ENCODE measurements around the gene AATF.

Gene AATF

GRCh38 chr17:36944553-36944952, 4.2 kb upstream of the AATF start:
- no peak for TF ChIP-seq GABPA (IDR thresholded peaks at IDR 0.05; ENCODE audit: low read depth)
- no peak for TF ChIP-seq REST (IDR thresholded peaks at IDR 0.05; ENCODE audit: insufficient replicate concordance, low read depth)
- TF ChIP-seq SPI1 (IDR thresholded peaks at IDR 0.05; ENCODE audit: borderline replicate concordance, low read depth): no peak
- no peak for TF ChIP-seq POLR2AphosphoS5 (IDR thresholded peaks at IDR 0.05; ENCODE audit: low read depth)
- TF ChIP-seq CTCF (IDR thresholded peaks at IDR 0.05; ENCODE audit: insufficient read depth, low read length): no peak
- no peak overlapping the region for H3K27ac ChIP-seq (replicated peaks)
- H3K27me3 ChIP-seq (ENCODE audit: insufficient read depth, poor library complexity, severe bottlenecking): peaks cover 72% of the 10 kb centered on the region
- H3K4me3 ChIP-seq (replicated peaks; ENCODE audit: insufficient read depth, low read length): no peak overlapping the region
- DNase-seq (ENCODE audit: low read depth in 1 of 2, low spot score in 1 of 2): no peak

- no peak for TF ChIP-seq CTCF (IDR thresholded peaks at IDR 0.05; ENCODE audit: insufficient read depth, low read length)
- TF ChIP-seq REST (IDR thresholded peaks at IDR 0.05; ENCODE audit: insufficient replicate concordance, low read depth): no peak
- TF ChIP-seq SPI1 (IDR thresholded peaks at IDR 0.05; ENCODE audit: borderline replicate concordance, low read depth): no peak
- no peak for TF ChIP-seq GABPA (IDR thresholded peaks at IDR 0.05; ENCODE audit: low read depth)
- no peak for TF ChIP-seq POLR2AphosphoS5 (IDR thresholded peaks at IDR 0.05; ENCODE audit: low read depth)
- Histone ChIP-seq H3K27me3 (ENCODE audit: insufficient read depth, poor library complexity, severe bottlenecking) (peaks cover 68% of the 10 kb centered on the region), H3K4me3 (replicated peaks; ENCODE audit: insufficient read depth, low read length) (no peak overlapping the region), H3K27ac (replicated peaks) (no peak overlapping the region)
- no peak for DNase-seq (ENCODE audit: low read depth in 1 of 2, low spot score in 1 of 2)
Measured at GRCh38 chr17:36945140-36945539, 3.6 kb upstream of the AATF start.

GRCh38 chr17:36945959-36946725, 2.6 kb upstream of the AATF start:
- no peak for DNase-seq (ENCODE audit: low read depth in 1 of 2, low spot score in 1 of 2)
- Histone ChIP-seq H3K4me3 (replicated peaks; ENCODE audit: insufficient read depth, low read length) (no peak overlapping the region), H3K27me3 (ENCODE audit: insufficient read depth, poor library complexity, severe bottlenecking) (peaks cover 58% of the 10 kb centered on the region), H3K27ac (replicated peaks) (no peak overlapping the region)
- no peak for TF ChIP-seq SPI1 (IDR thresholded peaks at IDR 0.05; ENCODE audit: borderline replicate concordance, low read depth)
- TF ChIP-seq POLR2AphosphoS5 (IDR thresholded peaks at IDR 0.05; ENCODE audit: low read depth): no peak
- no peak for TF ChIP-seq GABPA (IDR thresholded peaks at IDR 0.05; ENCODE audit: low read depth)
- TF ChIP-seq CTCF (IDR thresholded peaks at IDR 0.05; ENCODE audit: insufficient read depth, low read length): no peak
- TF ChIP-seq REST (IDR thresholded peaks at IDR 0.05; ENCODE audit: insufficient replicate concordance, low read depth): no peak

Data from HL-60 (cell line).